Pancreas (tissue), 10 donors: ENCODE measurements around the gene IP6K3. TPM values are rescaled to one million over a fixed set of nuclear protein-coding genes. Genes with fewer than 3 reads are reported as not detected.

ENCODE experiments used
- ATAC-seq, 4 donors: fragments of 200-7000 bp; cut with Tn5 transposase; one replicate each; pipeline versions ENCODE4 v1.8.0 to v1.9.1; 2020; ENCODE audit warnings: mild to moderate bottlenecking in 4 of 4, moderate library complexity in 4 of 4
- DNase-seq, 6 donors: peaks; one replicate each; pipeline ENCODE4 v3.0.0-alpha.2; 2020
- FAIRE-seq: peaks from 2 replicates; lab custom pipeline; 2012; peaks lifted over from hg19 to GRCh38; lab: Jason Lieb, UNC
- H3K27ac ChIP-seq, 4 donors: fragments of 200-600 bp; sonication (generic); 1 replicate in 3 of 4; 2 replicates in 1 of 4; pipeline versions ENCODE4 v1.5.0 to v1.8.0; 2020
- H3K27me3 ChIP-seq, 4 donors: fragments of 200-600 bp; one replicate each; pipeline ENCODE4 v1.8.0; 2021
- H3K36me3 ChIP-seq, 3 donors: fragments of 200-600 bp; sonication (generic) in 1 of 3; one replicate each; pipeline versions ENCODE4 v1.5.0 to v1.8.0; 2020 to 2021
- H3K4me1 ChIP-seq, 3 donors: fragments of 200-600 bp; one replicate each; pipeline ENCODE4 v1.8.0; 2021
- H3K4me3 ChIP-seq, 4 donors: fragments of 200-600 bp; sonication (generic) in 2 of 4; one replicate each; pipeline versions ENCODE4 v1.5.0 to v1.8.0; 2020 to 2021
- H3K9me3 ChIP-seq, 4 donors: fragments of 200-600 bp; one replicate each; pipeline ENCODE4 v1.8.0; 2021
- CTCF ChIP-seq, 4 donors: fragments of 200-600 bp; sonication (generic) in 3 of 4; IDR thresholded peaks; one replicate each; pipeline versions ENCODE4 v1.5.0 to v1.8.0; 2021; ENCODE audit warnings: antibody characterized with exemption in 4 of 4
- WGBS, 2 donors: extraction: QIAGEN DNeasy Blood & Tissue Kit; methylation state at CpG; one replicate each; pipeline ENCODE4 v1.1.7; 2013; 5-methylcytosine and 5-hydroxymethylcytosine counted together
- intact Hi-C, 3 donors: fragments of 100-400 bp; cut with DNase I; formaldehyde crosslinking; loops; one replicate each; pipeline versions ENCODE4 v1.11.1 to v1.14.2; 2022
- polyA plus RNA-seq, 2 donors: library from polyadenylated mRNA; stranded (reverse); fragments of 200-250 nt; gene quantifications; one replicate each; pipeline ENCODE4 v1.2.3, GENCODE V29; 2013
- total RNA-seq, 6 donors: library from RNA; stranded (reverse); fragmentation: NEBNext Ultra II Directional in 4 of 6; extraction: Animal tissue kit (Norgen Biotek cat#: 25700) in 4 of 6; gene quantifications; one replicate each; pipeline versions ENCODE4 v1.2.1 to v1.2.4, GENCODE V29; 2021 to 2023
- donor health status: healthy with polysubstance abuse.
- donor health status: DM: no; HTN: no; CAD: no; lungs with moderate emphysema.
- donor health status: DM: no; HTN: no; CAD: no.
- donor health status: control.
- donor health status: control.
- donor health status: Bipolar disorder and iron deficiency.
- donor health status: DM: yes; HTN: yes; CAD: no.
- donor health status: DM: no; HTN: no; CAD: no.
- donor health status: DM: no; HTN: no; CAD: no.
- donor health status: DM: yes; HTN: yes; CAD: no.

Gene IP6K3
- total and polyA plus RNA-seq, 8 donors = 0.12 to 0.69 (median 0.36) TPM

GRCh38 chr6:33744001-33744848 is 2.5 kb downstream of the IP6K3 start:
- intact Hi-C loops = no loop called here
- peak overlapping the region in 1 of 4 donors; percentile 60 for H3K27ac ChIP-seq
- no peaks in the 10 kb centered on the region for H3K9me3 ChIP-seq
- DNase-seq (peak in 5 of 6 donors; percentile 61 to 82 (median 72)), FAIRE-seq (no peak), ATAC-seq (peak; percentile 72 to 86 (median 84))
- no peaks in the 10 kb centered on the region for H3K36me3 ChIP-seq
- peaks cover 0 to 18% (median 17%) of the 10 kb centered on the region in 3 donors for H3K4me1 ChIP-seq
- peak; percentile 75 to 82 (median 80) for TF ChIP-seq CTCF (IDR thresholded peaks at IDR 0.05)
- H3K4me3 ChIP-seq = no peak overlapping the region
- 25 to 27% methylated on average over 11 of the region's 11 CpGs for WGBS, 2 donors
- no peaks in the 10 kb centered on the region for H3K27me3 ChIP-seq

- ATAC-seq (no peak), DNase-seq (no peak), FAIRE-seq (no peak)
- peaks cover 0 to 18% (median 17%) of the 10 kb centered on the region in 3 donors for H3K4me1 ChIP-seq
- no peaks in the 10 kb centered on the region for H3K36me3 ChIP-seq
- intact Hi-C loops = no loop called here
- TF ChIP-seq CTCF (IDR thresholded peaks at IDR 0.05) = no peak
- 83 to 90% methylated on average over 7 of the region's 7 CpGs for WGBS, 2 donors
- H3K9me3 ChIP-seq = no peaks in the 10 kb centered on the region
- H3K4me3 ChIP-seq = no peak overlapping the region
- H3K27ac ChIP-seq = no peak overlapping the region
- no peaks in the 10 kb centered on the region for H3K27me3 ChIP-seq
These were observed 3.9 kb downstream of the IP6K3 start for GRCh38 chr6:33742837-33743236.

- DNase-seq = peak in 1 of 6 donors; percentile 21
- Histone ChIP-seq H3K27ac (no peak overlapping the region), H3K4me3 (no peak overlapping the region), H3K4me1 (peaks cover 0 to 18% (median 17%) of the 10 kb centered on the region in 3 donors), H3K27me3 (no peaks in the 10 kb centered on the region), H3K36me3 (no peaks in the 10 kb centered on the region), H3K9me3 (no peaks in the 10 kb centered on the region)
- TF ChIP-seq CTCF (IDR thresholded peaks at IDR 0.05) = no peak
- intact Hi-C loops = no loop called here
- WGBS, 2 donors = 77 to 83% methylated on average over 9 of the region's 9 CpGs
- no peak for ATAC-seq
- no peak for FAIRE-seq
These were observed 4.6 kb downstream of the IP6K3 start for GRCh38 chr6:33742092-33742491.

GRCh38 chr6:33740794-33741193 is 5.9 kb downstream of the IP6K3 start:
- TF ChIP-seq CTCF (IDR thresholded peaks at IDR 0.05) = no peak
- FAIRE-seq (no peak), ATAC-seq (peak; percentile 50 to 61 (median 56)), DNase-seq (peak in 5 of 6 donors; percentile 25 to 63 (median 61))
- peaks cover 0 to 18% (median 17%) of the 10 kb centered on the region in 3 donors for H3K4me1 ChIP-seq
- no peak overlapping the region for H3K4me3 ChIP-seq
- intact Hi-C loops = no loop called here
- H3K27me3 ChIP-seq = no peaks in the 10 kb centered on the region
- 41 to 42% methylated on average over 5 of the region's 5 CpGs for WGBS, 2 donors
- H3K36me3 ChIP-seq = no peaks in the 10 kb centered on the region
- no peaks in the 10 kb centered on the region for H3K9me3 ChIP-seq
- H3K27ac ChIP-seq = peak overlapping the region; percentile 22 to 75 (median 40)

GRCh38 chr6:33740204-33740608 is 6.5 kb downstream of the IP6K3 start:
- ATAC-seq = peak; percentile 24 to 56 (median 28)
- H3K4me3 ChIP-seq = no peak overlapping the region
- no peaks in the 10 kb centered on the region for H3K36me3 ChIP-seq
- no peak for FAIRE-seq
- intact Hi-C loops = no loop called here
- peaks cover 0 to 18% (median 17%) of the 10 kb centered on the region in 3 donors for H3K4me1 ChIP-seq
- H3K27ac ChIP-seq = peak overlapping the region in 3 of 4 donors; percentile 22 to 75 (median 42)
- 60 to 90% methylated on average over 6 of the region's 6 CpGs for WGBS, 2 donors
- no peak for TF ChIP-seq CTCF (IDR thresholded peaks at IDR 0.05)
- no peaks in the 10 kb centered on the region for H3K9me3 ChIP-seq
- no peaks in the 10 kb centered on the region for H3K27me3 ChIP-seq
- peak in 2 of 6 donors; percentile 42 to 51 for DNase-seq
